Hematopoietic multipotent progenitor cell treated with erythropoietin and hydrocortisone succinate and interleukin-3 and kit ligand, for 15 days (in vitro differentiated cells): Measurements from ENCODE around the gene COQ10A.

Experiments used
- DNase-seq: peaks from one replicate; pipeline ENCODE4 v3.0.0-alpha.2; 2015; ENCODE audit warnings: low spot score

COQ10A gene

GRCh38 chr12:56315622-56316473 lies 49.1 kb downstream of the COQ10A start, which contains the start of gene CNPY2:
TSS of gene CNPY2 (minus strand) at chr12:56315988. CDS start at chr12:56315217, 771 bp downstream.
- DNase-seq: peak; percentile 90

GRCh38 chr12:56317675-56318074 lies 50.9 kb downstream of the COQ10A start:
- no peak for DNase-seq
